DOHH2 (cell line): ENCODE data around the gene TIGD1.

Source experiments
- H3F3A ChIP-seq: fragments of 200-600 bp; sonication (generic), shearing (Covaris generic); 2 replicates; pipeline ENCODE4 v1.6.0; 2016; ENCODE audit warnings: antibody characterized with exemption, mild to moderate bottlenecking; ENCODE audit not compliant: control insufficient read depth, insufficient read depth
- H3K27ac ChIP-seq: fragments of 200-600 bp; sonication (generic); 2 replicates; pipeline ENCODE4 v1.5.1; 2014; ENCODE audit warnings: low read depth, mild to moderate bottlenecking, low read length, moderate library complexity
- H3K27me3 ChIP-seq: fragments of 200-600 bp; sonication (generic); 2 replicates; pipeline ENCODE4 v1.6.1; 2014; ENCODE audit warnings: mild to moderate bottlenecking, low read length, mixed read lengths; ENCODE audit not compliant: control insufficient read depth
- H3K36me3 ChIP-seq: fragments of 200-600 bp; sonication (generic); 2 replicates; pipeline ENCODE4 v1.6.1; 2014; ENCODE audit warnings: mild to moderate bottlenecking, low read length, moderate library complexity, mixed read lengths; ENCODE audit not compliant: control insufficient read depth
- H3K4me1 ChIP-seq: fragments of 200-600 bp; sonication (generic); 2 replicates; pipeline ENCODE4 v1.6.1; 2014; ENCODE audit warnings: mild to moderate bottlenecking, low read length, mixed read lengths; ENCODE audit not compliant: control insufficient read depth
- H3K4me2 ChIP-seq: fragments of 200-600 bp; sonication (generic); 2 replicates; pipeline ENCODE4 v1.6.0; 2014; ENCODE audit warnings: mild to moderate bottlenecking, low read length, moderate library complexity
- H3K4me3 ChIP-seq: fragments of 200-600 bp; sonication (generic); 2 replicates; pipeline ENCODE4 v1.5.1; 2014; ENCODE audit warnings: mild to moderate bottlenecking, low read length, mixed read lengths
- H3K79me2 ChIP-seq: fragments of 200-600 bp; sonication (generic); 2 replicates; pipeline ENCODE4 v1.6.1; 2014; ENCODE audit warnings: mild to moderate bottlenecking, low read length, mixed read lengths; ENCODE audit not compliant: control insufficient read depth
- H3K9me2 ChIP-seq: fragments of 200-600 bp; sonication (generic); replicated peaks from 2 replicates; pipeline ENCODE4 v1.6.1; 2014; ENCODE audit warnings: mild to moderate bottlenecking, low read length, mixed read lengths; ENCODE audit not compliant: control insufficient read depth
- H3K9me3 ChIP-seq: fragments of 200-600 bp; sonication (generic); 2 replicates; pipeline ENCODE4 v1.6.1; 2014; ENCODE audit warnings: antibody characterized with exemption, low read length, mixed read lengths; ENCODE audit not compliant: control insufficient read depth, insufficient read depth
- H4K20me1 ChIP-seq: fragments of 200-600 bp; sonication (generic); 2 replicates; pipeline ENCODE4 v1.6.0; 2014; ENCODE audit warnings: low read depth, mild to moderate bottlenecking, antibody characterized with exemption, low read length, moderate library complexity; ENCODE audit not compliant: control insufficient read depth, insufficient read depth
- CTCF ChIP-seq: fragments of 200-600 bp; sonication (generic); IDR thresholded peaks from one replicate; pipeline ENCODE4 v1.5.1; 2014; ENCODE audit warnings: antibody characterized with exemption, mild to moderate bottlenecking, low read depth, low read length; ENCODE audit not compliant: poor library complexity, severe bottlenecking
- EZH2phosphoT487 ChIP-seq: fragments of 200-600 bp; sonication (generic); IDR thresholded peaks from 2 replicates; pipeline ENCODE4 v1.6.1; 2017; ENCODE audit warnings: borderline replicate concordance, mild to moderate bottlenecking, antibody characterized with exemption, low read length, moderate library complexity, mixed read lengths

TIGD1 gene

DNA sequence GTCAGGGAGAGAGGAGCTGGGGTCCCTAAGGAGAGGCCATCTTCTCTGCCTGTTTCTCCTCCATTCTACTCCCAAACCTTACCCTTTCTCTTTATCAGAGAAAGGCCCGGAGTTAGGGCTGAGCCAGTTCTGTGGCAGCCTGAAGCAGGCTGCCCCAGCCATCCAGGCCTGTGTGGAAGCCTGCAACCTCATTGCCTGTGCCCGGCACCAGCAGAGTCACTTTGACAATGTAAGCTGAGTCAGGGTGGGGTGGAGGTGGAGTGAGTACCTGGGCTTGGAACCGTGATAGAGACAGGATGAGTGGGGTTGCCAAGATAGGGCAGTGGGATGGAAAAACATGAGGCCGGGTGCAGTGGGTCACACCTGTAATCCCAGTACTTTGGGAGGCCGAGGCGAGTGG lies 5.7 kb downstream of the TIGD1 start:
- H3K4me1 ChIP-seq, result peaks cover 18% of the 10 kb centered on the region
- H3K9me3 ChIP-seq, result no peaks in the 10 kb centered on the region
- peaks cover 35% of the 10 kb centered on the region for H3K36me3 ChIP-seq
- H3K27me3 ChIP-seq, result no peaks in the 10 kb centered on the region
- H3F3A ChIP-seq, result no peaks in the 10 kb centered on the region
- no peak overlapping the region for H3K4me3 ChIP-seq
- no peaks in the 10 kb centered on the region for H3K9me2 ChIP-seq
- no peak overlapping the region for H3K4me2 ChIP-seq
- H3K79me2 ChIP-seq, result peaks cover 44% of the 10 kb centered on the region
- peaks cover 3% of the 10 kb centered on the region; the same call in 1 of the 2 replicates for H4K20me1 ChIP-seq
- no peak overlapping the region for H3K27ac ChIP-seq
- TF ChIP-seq EZH2phosphoT487 (no peak), CTCF (no peak)

DNA sequence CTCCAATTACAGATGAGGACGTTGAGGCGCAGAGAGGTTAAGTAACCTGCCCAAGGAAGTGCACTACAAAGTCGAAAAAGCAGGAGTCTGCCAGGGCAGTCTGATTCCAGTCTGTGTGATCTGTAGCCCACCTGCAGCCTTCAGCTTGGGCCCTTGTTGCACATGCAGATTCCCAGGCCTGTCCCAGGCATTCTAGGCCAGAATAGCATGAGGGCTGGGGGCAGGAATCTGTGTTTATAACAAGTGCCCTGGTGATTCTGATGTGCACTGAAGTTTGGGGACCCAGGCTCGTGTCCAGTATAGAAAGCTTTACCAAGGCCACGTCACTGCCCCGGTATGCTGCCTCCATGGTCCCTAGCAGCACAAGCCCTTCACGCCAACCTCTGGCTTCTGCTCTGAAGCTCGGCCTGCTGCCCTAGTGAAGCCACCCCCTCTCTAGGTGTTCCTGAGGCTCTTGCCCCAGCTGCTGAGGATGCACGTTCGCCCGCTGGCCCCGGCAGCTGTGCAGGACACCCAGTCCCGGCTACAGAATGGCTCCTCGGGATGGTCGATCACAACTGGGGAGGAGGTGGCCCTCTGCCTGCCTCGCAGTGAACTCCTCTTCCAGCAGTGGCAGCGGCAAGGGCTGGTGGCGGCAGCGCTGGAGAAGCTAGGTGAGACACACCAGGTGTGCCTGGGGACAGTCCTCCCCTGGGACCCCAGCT lies 6.3 kb downstream of the TIGD1 start:
- H3K36me3 ChIP-seq, result peaks cover 35% of the 10 kb centered on the region
- H3K4me2 ChIP-seq, result no peak overlapping the region
- no peaks in the 10 kb centered on the region for H3K9me3 ChIP-seq
- no peaks in the 10 kb centered on the region for H3K27me3 ChIP-seq
- no peak overlapping the region for H3K4me3 ChIP-seq
- H3K4me1 ChIP-seq, result peaks cover 15% of the 10 kb centered on the region
- no peaks in the 10 kb centered on the region for H3F3A ChIP-seq
- peaks cover 38% of the 10 kb centered on the region for H3K79me2 ChIP-seq
- no peaks in the 10 kb centered on the region for H3K9me2 ChIP-seq
- peaks cover 3% of the 10 kb centered on the region; the same call in 1 of the 2 replicates for H4K20me1 ChIP-seq
- no peak overlapping the region for H3K27ac ChIP-seq
- no peak for TF ChIP-seq EZH2phosphoT487
- no peak for TF ChIP-seq CTCF

GRCh38 chr2:232543491-232543890 lies 6.9 kb downstream of the TIGD1 start:
- no peaks in the 10 kb centered on the region for H3K9me2 ChIP-seq
- H3K36me3 ChIP-seq, result peaks cover 31% of the 10 kb centered on the region
- H4K20me1 ChIP-seq, result peaks cover 3% of the 10 kb centered on the region; the same call in 1 of the 2 replicates

More at GRCh38 chr2:232543491-232543890, 6.9 kb downstream of the TIGD1 start:
- Histone ChIP-seq H3K27ac (no peak overlapping the region), H3K79me2 (peaks cover 33% of the 10 kb centered on the region), H3K4me3 (no peak overlapping the region), H3K27me3 (no peaks in the 10 kb centered on the region), H3F3A (no peaks in the 10 kb centered on the region), H3K9me3 (no peaks in the 10 kb centered on the region), H3K4me1 (peaks cover 17% of the 10 kb centered on the region; the same call in 1 of the 2 replicates), H3K4me2 (no peak overlapping the region)
- TF ChIP-seq EZH2phosphoT487 (no peak), CTCF (no peak)
